Stimulated activated CD8-positive, alpha-beta memory T cell treated with anti-CD3 and anti-CD28 coated beads, Interleukin-12 subunit alpha, Interleukin-12 subunit beta, amount 100 ng/mL, for 1 hour (primary cell): Measurements from ENCODE around the gene PA2G4.
"Not testable (repeated sequence)": the region's sequence is repeated elsewhere in the genome, so short reads cannot be mapped to it uniquely, and the experiment has no call there.

ENCODE experiments used
- DNase-seq: peaks from one replicate; pipeline ENCODE4 v3.0.0-alpha.2; 2020; ENCODE audit warnings: low read depth

The PA2G4 gene

GRCh38 chr12:56099787-56100186 is 4.6 kb upstream of the PA2G4 start:
- DNase-seq, result no peak

GRCh38 chr12:56101045-56101444 is 3.3 kb upstream of the PA2G4 start:
- DNase-seq, result no peak

GRCh38 chr12:56102683-56103065 is 1.7 kb upstream of the PA2G4 start:
- DNase-seq, result no peak

GRCh38 chr12:56103066-56103711 is 1.2 kb upstream of the PA2G4 start:
- no peak for DNase-seq

GRCh38 chr12:56103823-56104108 is 593 bp upstream of the PA2G4 start:
- no peak for DNase-seq

- no peak for DNase-seq
Observed at GRCh38 chr12:56104815-56105608, 653 bp downstream of the PA2G4 start.

- DNase-seq, result no peak
Observed at GRCh38 chr12:56105609-56105902, 1.2 kb downstream of the PA2G4 start.

- DNase-seq, result no peak
Observed at GRCh38 chr12:56107242-56107641, 2.9 kb downstream of the PA2G4 start.

- DNase-seq, result no peak
Observed at GRCh38 chr12:56110571-56110970, 6.2 kb downstream of the PA2G4 start.

GRCh38 chr12:56114084-56114483 is 9.7 kb downstream of the PA2G4 start:
- no peak for DNase-seq

- no peak for DNase-seq
Observed at GRCh38 chr12:56115329-56115728, 11.0 kb downstream of the PA2G4 start.

- DNase-seq, result peak; percentile 94
Observed at GRCh38 chr12:56116267-56117081, 12.1 kb downstream of the PA2G4 start, which contains the start of gene RPL41. RPL41 (plus strand) TSS chr12:56116633.

GRCh38 chr12:56117082-56117706 is 12.8 kb downstream of the PA2G4 start:
- not testable (repeated sequence) for DNase-seq

GRCh38 chr12:56117778-56118687 is 13.7 kb downstream of the PA2G4 start, which contains the start of gene ZC3H10:
ZC3H10 (plus strand) TSS chr12:56118266; CDS start chr12:56120563, 2,297 bp downstream.
- peak; percentile 96 for DNase-seq

GRCh38 chr12:56118688-56119357 is 14.5 kb downstream of the PA2G4 start:
- DNase-seq, result no peak

GRCh38 chr12:56119361-56119796 is 15.0 kb downstream of the PA2G4 start:
- no peak for DNase-seq

GRCh38 chr12:56120158-56120846 is 15.9 kb downstream of the PA2G4 start:
- no peak for DNase-seq

GRCh38 chr12:56121204-56121870 is 17.0 kb downstream of the PA2G4 start:
- DNase-seq, result no peak

GRCh38 chr12:56122637-56123036 is 18.3 kb downstream of the PA2G4 start:
- no peak for DNase-seq

- no peak for DNase-seq
Observed at GRCh38 chr12:56124133-56124532, 19.8 kb downstream of the PA2G4 start.
